ENCODE measurements around the gene PDE8A. TPM values are rescaled to one million over a fixed set of nuclear protein-coding genes. Genes with fewer than 3 reads are reported as not detected.

The PDE8A gene
- total and polyA plus RNA-seq, 4 donors, result 11.2 to 47.5 (median 16.6) TPM

DNA sequence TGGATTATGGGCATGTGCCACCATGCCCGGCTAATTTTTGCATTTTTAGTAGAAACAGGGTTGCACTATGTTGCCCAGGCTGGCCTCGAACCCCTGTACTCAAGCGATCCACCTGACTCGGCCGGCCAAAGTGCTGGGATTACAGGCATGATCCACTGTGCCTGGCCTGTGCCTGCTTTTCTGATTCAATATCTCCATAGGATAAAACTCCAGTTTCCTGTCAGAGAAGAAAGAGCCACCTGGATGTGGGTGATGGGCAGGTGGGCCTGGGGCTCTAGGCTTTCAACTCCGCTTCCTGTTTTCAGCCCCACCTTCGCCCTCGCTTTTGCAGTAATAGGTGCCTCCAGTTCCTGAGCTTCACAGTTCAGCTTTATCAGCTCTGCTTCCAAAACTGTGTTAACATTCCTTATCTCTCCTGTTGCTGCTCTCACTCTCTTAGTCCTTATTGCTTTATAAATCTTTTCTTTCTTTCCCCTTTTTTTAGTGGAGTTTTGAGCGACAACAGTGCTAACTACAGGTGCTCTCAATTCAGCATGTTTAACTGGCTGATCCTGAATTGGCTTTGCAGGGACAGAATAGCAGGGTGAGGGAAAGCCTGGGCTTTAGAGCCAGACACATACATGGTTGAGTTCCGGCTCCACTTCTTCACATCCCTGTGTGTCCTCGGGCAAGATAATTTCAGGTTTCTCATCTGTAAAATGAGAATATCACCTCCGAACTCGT, 21.1 kb upstream of the PDE8A start:
- Histone ChIP-seq H3K4me3 (ENCODE audit: low read depth in 1 of 3, low read length in 3 of 3) (no peak overlapping the region), H3K4me1 (ENCODE audit: control insufficient read depth in 4 of 4, insufficient read depth in 4 of 4, low read length in 3 of 4) (peaks cover 0 to 2% (median 0%) of the 10 kb centered on the region in 4 donors), H3K9ac (ENCODE audit: low read depth in 1 of 2, low read length in 2 of 2) (no peak overlapping the region), H3K9me3 (ENCODE audit: control insufficient read depth in 4 of 4, low read length in 3 of 4) (no peaks in the 10 kb centered on the region), H3K27me3 (ENCODE audit: control insufficient read depth in 4 of 4, insufficient read depth in 4 of 4, low read length in 3 of 4) (no peaks in the 10 kb centered on the region), H3K36me3 (ENCODE audit: control insufficient read depth in 4 of 4, insufficient read depth in 3 of 4, low read depth in 1 of 4, low read length in 3 of 4) (peaks cover 0 to 25% (median 10%) of the 10 kb centered on the region in 4 donors), H3K27ac (ENCODE audit: low read depth in 1 of 2, low read length in 2 of 2) (no peak overlapping the region)
- WGBS, result 91% methylated on average over 13 of the region's 13 CpGs
- TF ChIP-seq GABPA (IDR thresholded peaks at IDR 0.05 in 1 of 2, conservative IDR thresholded peaks at IDR 0.05 in 1 of 2) (no peak), RXRA (IDR thresholded peaks at IDR 0.05) (no peak)
- no peak for DNase-seq (ENCODE audit: low spot score)

- H3K9me3 ChIP-seq (ENCODE audit: control insufficient read depth in 4 of 4, low read length in 3 of 4), result no peaks in the 10 kb centered on the region
- 96% methylated on average over 3 of the region's 3 CpGs for WGBS
- peaks cover 0 to 2% (median 0%) of the 10 kb centered on the region in 4 donors for H3K4me1 ChIP-seq (ENCODE audit: control insufficient read depth in 4 of 4, insufficient read depth in 4 of 4, low read length in 3 of 4)
- no peak for DNase-seq (ENCODE audit: low spot score)
- H3K36me3 ChIP-seq (ENCODE audit: control insufficient read depth in 4 of 4, insufficient read depth in 3 of 4, low read depth in 1 of 4, low read length in 3 of 4), result peaks cover 0 to 25% (median 10%) of the 10 kb centered on the region in 4 donors
- no peak overlapping the region for H3K9ac ChIP-seq (ENCODE audit: low read depth in 1 of 2, low read length in 2 of 2)
- H3K27me3 ChIP-seq (ENCODE audit: control insufficient read depth in 4 of 4, insufficient read depth in 4 of 4, low read length in 3 of 4), result no peaks in the 10 kb centered on the region
- TF ChIP-seq JUND (IDR thresholded peaks at IDR 0.05), result no peak
- TF ChIP-seq EGR1 (IDR thresholded peaks at IDR 0.05; ENCODE audit: low read depth in 2 of 2), result no peak
- TF ChIP-seq, protein P1, sequence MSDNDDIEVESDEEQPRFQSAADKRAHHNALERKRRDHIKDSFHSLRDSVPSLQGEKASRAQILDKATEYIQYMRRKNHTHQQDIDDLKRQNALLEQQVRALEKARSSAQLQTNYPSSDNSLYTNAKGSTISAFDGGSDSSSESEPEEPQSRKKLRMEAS (IDR thresholded peaks at IDR 0.05), result no peak
- TF ChIP-seq, protein P2, sequence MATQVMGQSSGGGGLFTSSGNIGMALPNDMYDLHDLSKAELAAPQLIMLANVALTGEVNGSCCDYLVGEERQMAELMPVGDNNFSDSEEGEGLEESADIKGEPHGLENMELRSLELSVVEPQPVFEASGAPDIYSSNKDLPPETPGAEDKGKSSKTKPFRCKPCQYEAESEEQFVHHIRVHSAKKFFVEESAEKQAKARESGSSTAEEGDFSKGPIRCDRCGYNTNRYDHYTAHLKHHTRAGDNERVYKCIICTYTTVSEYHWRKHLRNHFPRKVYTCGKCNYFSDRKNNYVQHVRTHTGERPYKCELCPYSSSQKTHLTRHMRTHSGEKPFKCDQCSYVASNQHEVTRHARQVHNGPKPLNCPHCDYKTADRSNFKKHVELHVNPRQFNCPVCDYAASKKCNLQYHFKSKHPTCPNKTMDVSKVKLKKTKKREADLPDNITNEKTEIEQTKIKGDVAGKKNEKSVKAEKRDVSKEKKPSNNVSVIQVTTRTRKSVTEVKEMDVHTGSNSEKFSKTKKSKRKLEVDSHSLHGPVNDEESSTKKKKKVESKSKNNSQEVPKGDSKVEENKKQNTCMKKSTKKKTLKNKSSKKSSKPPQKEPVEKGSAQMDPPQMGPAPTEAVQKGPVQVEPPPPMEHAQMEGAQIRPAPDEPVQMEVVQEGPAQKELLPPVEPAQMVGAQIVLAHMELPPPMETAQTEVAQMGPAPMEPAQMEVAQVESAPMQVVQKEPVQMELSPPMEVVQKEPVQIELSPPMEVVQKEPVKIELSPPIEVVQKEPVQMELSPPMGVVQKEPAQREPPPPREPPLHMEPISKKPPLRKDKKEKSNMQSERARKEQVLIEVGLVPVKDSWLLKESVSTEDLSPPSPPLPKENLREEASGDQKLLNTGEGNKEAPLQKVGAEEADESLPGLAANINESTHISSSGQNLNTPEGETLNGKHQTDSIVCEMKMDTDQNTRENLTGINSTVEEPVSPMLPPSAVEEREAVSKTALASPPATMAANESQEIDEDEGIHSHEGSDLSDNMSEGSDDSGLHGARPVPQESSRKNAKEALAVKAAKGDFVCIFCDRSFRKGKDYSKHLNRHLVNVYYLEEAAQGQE (IDR thresholded peaks at IDR 0.05), result no peak
- TF ChIP-seq, protein P3, sequence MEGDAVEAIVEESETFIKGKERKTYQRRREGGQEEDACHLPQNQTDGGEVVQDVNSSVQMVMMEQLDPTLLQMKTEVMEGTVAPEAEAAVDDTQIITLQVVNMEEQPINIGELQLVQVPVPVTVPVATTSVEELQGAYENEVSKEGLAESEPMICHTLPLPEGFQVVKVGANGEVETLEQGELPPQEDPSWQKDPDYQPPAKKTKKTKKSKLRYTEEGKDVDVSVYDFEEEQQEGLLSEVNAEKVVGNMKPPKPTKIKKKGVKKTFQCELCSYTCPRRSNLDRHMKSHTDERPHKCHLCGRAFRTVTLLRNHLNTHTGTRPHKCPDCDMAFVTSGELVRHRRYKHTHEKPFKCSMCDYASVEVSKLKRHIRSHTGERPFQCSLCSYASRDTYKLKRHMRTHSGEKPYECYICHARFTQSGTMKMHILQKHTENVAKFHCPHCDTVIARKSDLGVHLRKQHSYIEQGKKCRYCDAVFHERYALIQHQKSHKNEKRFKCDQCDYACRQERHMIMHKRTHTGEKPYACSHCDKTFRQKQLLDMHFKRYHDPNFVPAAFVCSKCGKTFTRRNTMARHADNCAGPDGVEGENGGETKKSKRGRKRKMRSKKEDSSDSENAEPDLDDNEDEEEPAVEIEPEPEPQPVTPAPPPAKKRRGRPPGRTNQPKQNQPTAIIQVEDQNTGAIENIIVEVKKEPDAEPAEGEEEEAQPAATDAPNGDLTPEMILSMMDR (IDR thresholded peaks at IDR 0.05; ENCODE audit: low read depth, low read length, missing input control), result no peak
- no peak for TF ChIP-seq TAF1 (conservative IDR thresholded peaks at IDR 0.05)
- TF ChIP-seq FOXA2 (IDR thresholded peaks at IDR 0.05), result no peak
- TF ChIP-seq GABPA (IDR thresholded peaks at IDR 0.05 in 1 of 2, conservative IDR thresholded peaks at IDR 0.05 in 1 of 2), result no peak
- TF ChIP-seq ZBTB33 (IDR thresholded peaks at IDR 0.05), result no peak
- TF ChIP-seq HNF4A (conservative IDR thresholded peaks at IDR 0.05), result no peak
- TF ChIP-seq RXRA (IDR thresholded peaks at IDR 0.05), result no peak
- no peak for TF ChIP-seq ATF3 (IDR thresholded peaks at IDR 0.05)
- TF ChIP-seq NR2F2 (IDR thresholded peaks at IDR 0.05), result no peak
- TF ChIP-seq HNF4G (IDR thresholded peaks at IDR 0.05), result no peak
- TF ChIP-seq FOXA1 (IDR thresholded peaks at IDR 0.05), result no peak
- no peak for TF ChIP-seq YY1 (IDR thresholded peaks at IDR 0.05)
- no peak overlapping the region for H3K27ac ChIP-seq (ENCODE audit: low read depth in 1 of 2, low read length in 2 of 2)
- no peak overlapping the region for H3K4me3 ChIP-seq (ENCODE audit: low read depth in 1 of 3, low read length in 3 of 3)
Observed at GRCh38 chr15:84961114-84961452, 20.6 kb upstream of the PDE8A start.
